Measurements from ENCODE around the gene SWAP70.

- no peak for TF ChIP-seq CTCF (conservative IDR thresholded peaks at IDR 0.05; ENCODE audit: low read depth, low read length)
- TF ChIP-seq EZH2 (IDR thresholded peaks at IDR 0.05; ENCODE audit: borderline replicate concordance, low read depth, low read length, poor library complexity, severe bottlenecking), result no peak
Measured at GRCh38 chr11:9636691-9637090, 27.2 kb upstream of the SWAP70 start.
